K562 (cell line): ENCODE results near the gene SCARB2. TPM values are rescaled to one million over a fixed set of nuclear protein-coding genes. Genes with fewer than 3 reads are reported as not detected.

Experiments
- ADNP ChIP-seq: fragments of 200-800 bp; sonication (Bioruptor generic); IDR thresholded peaks from 2 replicates; pipeline ENCODE4 v1.6.1; 2016; ENCODE audit warnings: missing genetic modification characterization, missing compliant biosample characterization
- CBX1 ChIP-seq: sonication (generic); IDR thresholded peaks from 2 replicates; pipeline ENCODE4 v1.6.1; 2016; ENCODE audit warnings: antibody characterized with exemption, low read depth, mild to moderate bottlenecking
- CHD2 ChIP-seq: IDR thresholded peaks from 2 replicates; pipeline ENCODE4 v1.6.1; 2011; ENCODE audit warnings: low read depth, low read length
- E2F1 ChIP-seq: sonication (generic); formaldehyde crosslinking; IDR thresholded peaks from 2 replicates; pipeline ENCODE4 v1.8.1; 2023; ENCODE audit warnings: mild to moderate bottlenecking, missing genetic modification reagents, moderate library complexity
- ELF1 ChIP-seq: fragments of 200-800 bp; sonication (Bioruptor generic); IDR thresholded peaks from 2 replicates; pipeline ENCODE4 v1.6.1; 2016; ENCODE audit warnings: missing genetic modification characterization, missing compliant biosample characterization
- FOXA3 ChIP-seq, 2 experiments: fragments of 450-650 bp in 1 of 2; sonication (generic) in 1 of 2; formaldehyde crosslinking; IDR thresholded peaks in 1 of 2; conservative IDR thresholded peaks in 1 of 2; 2 replicates each; pipeline versions ENCODE4 v1.4.0 to v1.8.0; 2020 to 2022; ENCODE audit warnings: mild to moderate bottlenecking in 2 of 2, missing genetic modification reagents in 1 of 2
- FOXK2 ChIP-seq, 2 experiments: fragments of 450-650 bp; IDR thresholded peaks in 1 of 2; conservative IDR thresholded peaks in 1 of 2; 2 replicates each; pipeline ENCODE4 v1.6.1; 2016; ENCODE audit warnings: low read depth in 2 of 2, mild to moderate bottlenecking in 1 of 2
- HNRNPH1 ChIP-seq: fragments of 200-400 bp; formaldehyde crosslinking; optimal IDR thresholded peaks from 2 replicates; pipeline ENCODE3; 2017; ENCODE audit warnings: low read depth, mild to moderate bottlenecking, low read length, moderate library complexity
- LARP7 ChIP-seq: fragments of 450-650 bp; IDR thresholded peaks from 2 replicates; pipeline ENCODE4 v1.6.1; 2016
- MECOM ChIP-seq: fragments of 250-450 bp; sonication (Bioruptor Pico); IDR thresholded peaks from 2 replicates; pipeline ENCODE4 v1.8.0; 2022; ENCODE audit warnings: inconsistent platforms
- MED1 ChIP-seq: sonication (generic); formaldehyde crosslinking; IDR thresholded peaks from 2 replicates; pipeline ENCODE4 v1.8.1; 2023; ENCODE audit warnings: missing genetic modification reagents, borderline replicate concordance
- NCOR1 ChIP-seq: fragments of 450-650 bp; IDR thresholded peaks from 2 replicates; pipeline ENCODE4 v1.6.1; 2016; ENCODE audit warnings: mild to moderate bottlenecking, moderate library complexity
- NFE2L1 ChIP-seq: fragments of 450-650 bp; IDR thresholded peaks from 2 replicates; pipeline ENCODE4 v1.6.1; 2016; ENCODE audit warnings: missing genetic modification characterization, low read depth, mild to moderate bottlenecking, missing compliant biosample characterization, moderate library complexity, borderline replicate concordance
- NONO ChIP-seq, 2 experiments: fragments of 200-400 bp in 1 of 2; fragments of 450-650 bp in 1 of 2; formaldehyde crosslinking in 1 of 2; IDR thresholded peaks; 2 replicates each; pipeline ENCODE4 v1.6.1; 2017; ENCODE audit warnings: low read depth in 2 of 2, mild to moderate bottlenecking in 2 of 2, moderate library complexity in 2 of 2, low read length in 1 of 2
- PATZ1 ChIP-seq: fragments of 250-450 bp; sonication (Bioruptor Pico); IDR thresholded peaks from 2 replicates; pipeline ENCODE4 v1.5.0; 2020; ENCODE audit warnings: mild to moderate bottlenecking, borderline replicate concordance
- PHF21A ChIP-seq: fragments of 450-650 bp; IDR thresholded peaks from 2 replicates; pipeline ENCODE4 v1.6.1; 2017; ENCODE audit warnings: low read depth, borderline replicate concordance
- POLR2H ChIP-seq: IDR thresholded peaks from 2 replicates; pipeline ENCODE4 v1.6.1; 2016; ENCODE audit warnings: missing genetic modification characterization, low read depth, mild to moderate bottlenecking, control low read depth, missing compliant biosample characterization, moderate library complexity
- PURB ChIP-seq: sonication (generic); formaldehyde crosslinking; IDR thresholded peaks from 2 replicates; pipeline ENCODE4 v1.9.0; 2021; ENCODE audit warnings: low read depth, mild to moderate bottlenecking, missing genetic modification reagents
- SAFB2 ChIP-seq: fragments of 200-400 bp; formaldehyde crosslinking; IDR thresholded peaks from 2 replicates; pipeline ENCODE4 v1.6.1; 2018; ENCODE audit warnings: borderline replicate concordance, low read length, low read depth, moderate library complexity; ENCODE audit not compliant: severe bottlenecking
- SOX6 ChIP-seq: fragments of 450-650 bp; IDR thresholded peaks from 2 replicates; pipeline ENCODE4 v1.6.1; 2014; ENCODE audit warnings: mild to moderate bottlenecking
- TCFL5 ChIP-seq: fragments of 250-450 bp; sonication (Bioruptor Pico); conservative IDR thresholded peaks from 2 replicates; pipeline ENCODE4 v1.6.1; 2021; ENCODE audit warnings: mild to moderate bottlenecking, moderate library complexity, matching md5 sums
- TFAP4 ChIP-seq: sonication (generic); formaldehyde crosslinking; IDR thresholded peaks from 2 replicates; pipeline ENCODE4 v1.8.0; 2022; ENCODE audit warnings: missing genetic modification reagents, mild to moderate bottlenecking, moderate library complexity, borderline replicate concordance
- ZBED1 ChIP-seq: IDR thresholded peaks from 2 replicates; pipeline ENCODE4 v1.6.1; 2014
- ZBTB17 ChIP-seq: fragments of 450-650 bp; formaldehyde crosslinking; IDR thresholded peaks from 2 replicates; pipeline ENCODE4 v1.4.0; 2020; ENCODE audit warnings: mild to moderate bottlenecking
- ZBTB7A ChIP-seq: IDR thresholded peaks from 2 replicates; pipeline ENCODE4 v1.6.1; 2011; ENCODE audit warnings: low read depth, mild to moderate bottlenecking, low read length, moderate library complexity, borderline replicate concordance; ENCODE audit not compliant: control insufficient read depth
- polyA plus RNA-seq, 8 experiments: library from polyadenylated mRNA; depleted of rRNA in 4 of 8; stranded (reverse) in 5 of 8; unstranded in 3 of 8; fragments of >200 nt; fragmentation: Nextera tagmentation in 2 of 8; fragmentation: Illumina TruSeq in 1 of 8; extraction: Ambion mirVana in 2 of 8; extraction: Trizol in 1 of 8; gene quantifications; 2 replicates each; pipeline versions ENCODE4 v1.2.1 to v1.2.3, GENCODE V29; 2011 to 2014; ENCODE audit warnings: inconsistent platforms in 1 of 8, missing spikeins in 1 of 8
- total RNA-seq, 7 experiments: library from RNA; depleted of rRNA in 6 of 7; stranded (reverse); fragments of >200 nt in 6 of 7; fragmentation: Illumina TruSeq in 2 of 7; extraction: Trizol in 2 of 7; gene quantifications; 2 replicates each; pipeline versions ENCODE4 v1.2.1 to v1.2.3, GENCODE V29; 2011 to 2021; ENCODE audit warnings: low replicate concordance in 1 of 7

The SCARB2 gene
- total and polyA plus RNA-seq, 9 of the 15 experiments (the other 6 are each of a cell fraction or from before 2014, with no cell fraction given): 6.1 to 25.8 (median 17.8) TPM

- TF ChIP-seq PATZ1: no peak
- no peak for TF ChIP-seq CBX1
- peak; percentile 46; the same call in 1 of the 2 replicates for TF ChIP-seq TFAP4
- no peak for TF ChIP-seq NFE2L1 (tag)
- no peak for TF ChIP-seq ADNP
- 0 out of 2 replicates have a peak, but pooled peaks have one; percentile 9 for TF ChIP-seq NCOR1
- TF ChIP-seq ZBTB17 (CRISPR knock-in tag): no peak
- TF ChIP-seq ELF1: no peak
- no peak for TF ChIP-seq HNRNPH1
- TF ChIP-seq MED1 (CRISPR knock-in tag): no peak
- no peak for TF ChIP-seq NONO (IDR thresholded peaks at IDR 0.05; ENCODE audit: low read depth in 2 of 2, low read length in 1 of 2)
- TF ChIP-seq CHD2: no peak
- TF ChIP-seq SOX6: no peak; the same call in 1 of the 2 replicates
- TF ChIP-seq PURB (CRISPR knock-in tag): no peak
- 0 out of 4 replicates have a peak, but pooled peaks of 1 of the 2 experiments have one; percentile 19 for TF ChIP-seq FOXA3 (CRISPR knock-in tag; conservative IDR thresholded peaks at IDR 0.05 in 1 of 2, IDR thresholded peaks at IDR 0.05 in 1 of 2)
- peak in 1 of 2 experiments; percentile 63; a peak in 2 of 4 replicates for TF ChIP-seq FOXK2 (conservative IDR thresholded peaks at IDR 0.05 in 1 of 2, IDR thresholded peaks at IDR 0.05 in 1 of 2; ENCODE audit: low read depth in 2 of 2)
- TF ChIP-seq E2F1 (CRISPR knock-in tag): no peak
- no peak for TF ChIP-seq MECOM
- TF ChIP-seq POLR2H (tag): no peak
- TF ChIP-seq PHF21A: no peak
- peak; percentile 30; the same call in 1 of the 2 replicates for TF ChIP-seq LARP7
- TF ChIP-seq TCFL5 (CRISPR knock-in tag): no peak
- TF ChIP-seq ZBED1: no peak
- TF ChIP-seq SAFB2: no peak
- no peak for TF ChIP-seq ZBTB7A
Observed at GRCh38 chr4:76198411-76199237, 15.0 kb downstream of the SCARB2 start (continued).
